ENCODE results near the gene GNG12.

- no peak for TF ChIP-seq POLR2A (IDR thresholded peaks at IDR 0.05; ENCODE audit: low read length)
- TF ChIP-seq GATA1 (IDR thresholded peaks at IDR 0.05; ENCODE audit: low read depth, low read length): no peak
Measured at GRCh38 chr1:67736750-67737149, 96.5 kb downstream of the GNG12 start.

Data from erythroblast (primary cell).